GM12878 (cell line): ENCODE data around the gene KIAA0319L. TPM values are rescaled to one million over a fixed set of nuclear protein-coding genes. Genes with fewer than 3 reads are reported as not detected.

ENCODE experiments used
- ATAC-seq: fragments of 200-7000 bp; cut with Tn5 transposase; 3 replicates; pipeline ENCODE4 v1.9.1; 2020; ENCODE audit warnings: mild to moderate bottlenecking, moderate library complexity
- BruUV-seq: library from RNA; stranded (reverse); fragments of 400-500 nt; replicated peaks from 2 replicates; lab custom pipeline; 2021; lab: Mats Ljungman, UMichigan
- CTCF ChIA-PET: fragments of 300-600 bp; sonication (Branson Sonifier 250); formaldehyde crosslinking; extraction: SDS; loops from one replicate; lab custom pipeline; 2021; ENCODE audit warnings: inconsistent platforms; lab: Yijun Ruan, JAX
- POLR2A ChIA-PET: fragments of 350-600 bp; formaldehyde crosslinking; extraction: SDS; loops from one replicate; lab custom pipeline; 2021; ENCODE audit warnings: inconsistent platforms; lab: Charles Lee
- RAD21 ChIA-PET: fragments of 300-600 bp; sonication (Branson Sonifier 250); formaldehyde crosslinking; loops from one replicate; lab custom pipeline; 2023; ENCODE audit warnings: antibody characterized with exemption; ENCODE audit not compliant: unreplicated experiment; lab: Charles Lee
- SMC1A ChIA-PET: fragments of 300-600 bp; sonication (Branson Sonifier 250); formaldehyde crosslinking; loops from one replicate; lab custom pipeline; 2023; ENCODE audit not compliant: unreplicated experiment, uncharacterized antibody; lab: Charles Lee
- DNase-seq: peaks from one replicate; pipeline ENCODE4 v3.0.0-alpha.2; 2011; ENCODE audit warnings: low read depth, low spot score
- FAIRE-seq: peaks from 3 replicates; lab custom pipeline; 2011; peaks lifted over from hg19 to GRCh38; lab: Jason Lieb, UNC
- H2AFZ ChIP-seq: 2 replicates; pipeline ENCODE4 v1.6.0; 2011; ENCODE audit warnings: low read depth, low read length, control low read depth; ENCODE audit not compliant: control insufficient read depth
- H3K27ac ChIP-seq: 2 replicates; pipeline ENCODE4 v1.5.1; 2011; ENCODE audit warnings: control low read depth; ENCODE audit not compliant: control insufficient read depth, insufficient read depth
- H3K27me3 ChIP-seq, 2 experiments: replicated peaks in 1 of 2; 2 replicates each; pipeline versions ENCODE4 v1.6.0 to v1.6.1; 2011; ENCODE audit warnings: low read length in 1 of 2; ENCODE audit not compliant: control insufficient read depth in 2 of 2, insufficient read depth in 2 of 2
- H3K36me3 ChIP-seq, 2 experiments: 2 replicates each; pipeline ENCODE4 v1.5.1; 2011; ENCODE audit warnings: low read length in 1 of 2; ENCODE audit not compliant: control insufficient read depth in 2 of 2, insufficient read depth in 2 of 2
- H3K4me1 ChIP-seq: 2 replicates; pipeline ENCODE4 v1.6.1; 2011; ENCODE audit warnings: mild to moderate bottlenecking, low read length, moderate library complexity, mixed read lengths; ENCODE audit not compliant: control insufficient read depth, insufficient read depth
- H3K4me2 ChIP-seq: 2 replicates; pipeline ENCODE4 v1.6.0; 2011; ENCODE audit warnings: control low read depth; ENCODE audit not compliant: control insufficient read depth, insufficient read depth
- H3K4me3 ChIP-seq: fragments of 200-600 bp; sonication (generic); 2 replicates; pipeline ENCODE4 v1.5.1; 2016
- H3K79me2 ChIP-seq: 2 replicates; pipeline ENCODE4 v1.6.0; 2011; ENCODE audit warnings: low read length; ENCODE audit not compliant: control insufficient read depth, insufficient read depth
- H3K9ac ChIP-seq: 2 replicates; pipeline ENCODE4 v1.8.0; 2011; ENCODE audit warnings: low read length, control low read depth, mixed read lengths; ENCODE audit not compliant: control insufficient read depth, insufficient read depth
- H3K9me3 ChIP-seq: replicated peaks from 3 replicates; pipeline ENCODE4 v1.5.1; 2011; ENCODE audit warnings: mild to moderate bottlenecking, low read length; ENCODE audit not compliant: control insufficient read depth, insufficient read depth
- H4K20me1 ChIP-seq: 2 replicates; pipeline ENCODE4 v1.6.0; 2011; ENCODE audit not compliant: control insufficient read depth, insufficient read depth
- CBX5 ChIP-seq: sonication (generic); IDR thresholded peaks from 2 replicates; pipeline ENCODE4 v1.6.1; 2016; ENCODE audit warnings: low read depth, moderate library complexity, mild to moderate bottlenecking, inconsistent platforms
- LARP7 ChIP-seq: fragments of 450-650 bp; IDR thresholded peaks from 2 replicates; pipeline ENCODE4 v1.6.1; 2017; ENCODE audit warnings: mild to moderate bottlenecking
- MTA2 ChIP-seq: fragments of 450-650 bp; IDR thresholded peaks from 2 replicates; pipeline ENCODE4 v1.6.1; 2016; ENCODE audit warnings: low read depth, mild to moderate bottlenecking, moderate library complexity
- NFIC ChIP-seq: IDR thresholded peaks from 2 replicates; pipeline ENCODE4 v1.6.1; 2012; ENCODE audit warnings: low read depth, mild to moderate bottlenecking, inconsistent platforms, low read length, moderate library complexity
- NR2C2 ChIP-seq: IDR thresholded peaks from 2 replicates; pipeline ENCODE4 v1.6.1; 2011; ENCODE audit warnings: borderline replicate concordance, low read depth; ENCODE audit not compliant: control insufficient read depth, insufficient read length
- POLR2AphosphoS5 ChIP-seq: IDR thresholded peaks from 2 replicates; pipeline ENCODE4 v1.6.1; 2011; ENCODE audit warnings: mild to moderate bottlenecking, low read length, inconsistent platforms
- SP1 ChIP-seq: IDR thresholded peaks from one replicate; pipeline ENCODE4 v1.6.1; 2011; ENCODE audit warnings: low read depth, low read length
- SREBF2 ChIP-seq: IDR thresholded peaks from 2 replicates; pipeline ENCODE4 v1.6.1; 2012; ENCODE audit warnings: mild to moderate bottlenecking, low read length
- STAT3 ChIP-seq: IDR thresholded peaks from 2 replicates; pipeline ENCODE4 v1.6.1; 2011; ENCODE audit warnings: low read depth, low read length, improper control_type of control experiment
- TARDBP ChIP-seq: IDR thresholded peaks from 2 replicates; pipeline ENCODE4 v1.6.1; 2016; ENCODE audit warnings: borderline replicate concordance
- YBX1 ChIP-seq: fragments of 450-650 bp; IDR thresholded peaks from 2 replicates; pipeline ENCODE4 v1.6.1; 2016; ENCODE audit warnings: antibody characterized with exemption
- ZBTB33 ChIP-seq: fragments of 450-650 bp; IDR thresholded peaks from 2 replicates; pipeline ENCODE4 v1.6.1; 2017; ENCODE audit warnings: mild to moderate bottlenecking
- ZNF622 ChIP-seq: fragments of 450-650 bp; IDR thresholded peaks from 2 replicates; pipeline ENCODE4 v1.6.1; 2017; ENCODE audit warnings: mild to moderate bottlenecking, inconsistent platforms
- ZZZ3 ChIP-seq: IDR thresholded peaks from 2 replicates; pipeline ENCODE4 v1.6.1; 2011; ENCODE audit warnings: low read depth; ENCODE audit not compliant: control insufficient read depth, insufficient read length
- WGBS: methylation state at CpG from one replicate; pipeline ENCODE4 v1.1.6; 2016; ENCODE audit warnings: low lambda C conversion rate; ENCODE audit not compliant: insufficient replicate concordance, insufficient coverage; ENCODE audit errors: missing lambda C conversion rate; 5-methylcytosine and 5-hydroxymethylcytosine counted together
- in situ Hi-C: fragments of 300-500 bp; cut with MboI; formaldehyde crosslinking; loops from 9 replicates; pipeline ENCODE4 v1.14.3; 2018; ENCODE audit warnings: mixed read lengths
- intact Hi-C: fragments of 100-400 bp; cut with micrococcal nuclease; formaldehyde crosslinking; loops from one replicate; pipeline ENCODE4 v1.14.2; 2022; ENCODE audit not compliant: unreplicated experiment
- polyA plus RNA-seq, 11 experiments: library from polyadenylated mRNA; depleted of rRNA in 4 of 11; unstranded in 6 of 11; stranded (reverse) in 5 of 11; fragments of >200 nt; fragmentation: Nextera tagmentation in 4 of 11; fragmentation: Illumina TruSeq in 1 of 11; extraction: Ambion mirVana in 4 of 11; extraction: Trizol in 1 of 11; gene quantifications; 1 replicate in 1 of 11; 2 replicates in 10 of 11; pipeline versions ENCODE4 v1.2.1 to v1.2.3, GENCODE V29; 2011 to 2016; ENCODE audit warnings: inconsistent platforms in 2 of 11, missing spikeins in 2 of 11, low read depth in 1 of 11
- total RNA-seq, 4 experiments: library from RNA; depleted of rRNA in 3 of 4; stranded (reverse); fragments of >200 nt in 3 of 4; fragmentation: Illumina TruSeq in 1 of 4; extraction: Trizol in 1 of 4; gene quantifications; 2 replicates each; pipeline versions ENCODE4 v1.2.1 to v1.2.3, GENCODE V29; 2013 to 2021
- TF ChIP-seq, protein P1 (sequence below): fragments of 150-350 bp; IDR thresholded peaks from 2 replicates; pipeline ENCODE4 v1.6.1; 2014; ENCODE audit warnings: mild to moderate bottlenecking, low read depth, low read length
- TF ChIP-seq, protein P2 (sequence below): fragments of 450-650 bp; conservative IDR thresholded peaks from 2 replicates; pipeline ENCODE4 v1.6.1; 2017; ENCODE audit warnings: mild to moderate bottlenecking, moderate library complexity
- TF ChIP-seq, protein P3 (sequence below): IDR thresholded peaks from 2 replicates; pipeline ENCODE4 v1.6.1; 2012; ENCODE audit warnings: low read depth, low read length, improper control_type of control experiment

The KIAA0319L gene
- total and polyA plus RNA-seq, 10 of the 15 experiments (the other 5 are each of a cell fraction or from before 2014, with no cell fraction given), result 2.6 to 57.8 (median 25.4) TPM

DNA sequence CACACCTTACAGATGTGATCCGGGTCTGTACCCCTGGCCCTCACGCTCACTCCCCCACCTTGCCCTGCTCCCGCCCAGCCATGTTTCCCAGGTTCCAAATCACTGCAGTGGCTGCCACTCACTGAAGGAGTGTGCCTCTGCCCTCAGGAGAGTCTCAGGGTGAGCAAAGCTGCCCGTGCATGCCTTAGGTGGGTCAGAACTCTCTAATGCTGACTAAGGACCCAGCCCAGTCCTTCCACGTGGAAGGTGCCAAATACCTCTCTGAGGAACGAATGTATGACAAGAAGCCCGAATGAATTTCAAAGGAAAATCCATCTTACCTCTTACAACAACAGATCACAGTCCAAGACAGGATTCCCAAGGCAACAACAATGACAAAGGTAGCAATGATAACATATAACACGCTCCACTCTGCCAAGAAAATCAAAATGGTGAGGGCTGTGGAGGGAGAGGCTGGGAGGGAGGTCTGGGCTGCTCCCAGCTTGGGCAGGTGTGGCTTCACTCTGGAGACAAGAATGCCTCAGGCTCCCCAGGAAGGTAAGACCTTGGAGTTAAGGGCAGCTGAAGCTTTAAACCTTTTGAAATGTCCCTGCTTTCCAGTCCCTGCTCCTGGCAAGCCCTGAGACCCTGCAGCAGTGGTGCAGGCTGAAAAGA lies 115.2 kb downstream of the KIAA0319L start (continued):
- TF ChIP-seq, protein P1, sequence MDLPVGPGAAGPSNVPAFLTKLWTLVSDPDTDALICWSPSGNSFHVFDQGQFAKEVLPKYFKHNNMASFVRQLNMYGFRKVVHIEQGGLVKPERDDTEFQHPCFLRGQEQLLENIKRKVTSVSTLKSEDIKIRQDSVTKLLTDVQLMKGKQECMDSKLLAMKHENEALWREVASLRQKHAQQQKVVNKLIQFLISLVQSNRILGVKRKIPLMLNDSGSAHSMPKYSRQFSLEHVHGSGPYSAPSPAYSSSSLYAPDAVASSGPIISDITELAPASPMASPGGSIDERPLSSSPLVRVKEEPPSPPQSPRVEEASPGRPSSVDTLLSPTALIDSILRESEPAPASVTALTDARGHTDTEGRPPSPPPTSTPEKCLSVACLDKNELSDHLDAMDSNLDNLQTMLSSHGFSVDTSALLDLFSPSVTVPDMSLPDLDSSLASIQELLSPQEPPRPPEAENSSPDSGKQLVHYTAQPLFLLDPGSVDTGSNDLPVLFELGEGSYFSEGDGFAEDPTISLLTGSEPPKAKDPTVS, result no peak
- no peak for TF ChIP-seq NR2C2
- no peak for TF ChIP-seq ZNF622
- no peak for TF ChIP-seq POLR2AphosphoS5

GRCh38 chr1:35439626-35440025 lies 117.6 kb downstream of the KIAA0319L start:
- CTCF ChIA-PET, result interaction anchor here (1.1 to 5.4 kb wide), 2 partner anchors 11 to 542 kb away, joined by 3 to 49 read pairs; no protein-coding TSS in a partner anchor
- H3K79me2 ChIP-seq, result no peaks in the 10 kb centered on the region
- in situ Hi-C loops, result no loop called here
- no peak overlapping the region for H3K27ac ChIP-seq
- H4K20me1 ChIP-seq, result no peaks in the 10 kb centered on the region; the same call in 1 of the 2 replicates
- no peak overlapping the region for H3K9ac ChIP-seq
- no peak overlapping the region for H2AFZ ChIP-seq
- intact Hi-C loops, result no loop called here
- H3K36me3 ChIP-seq, result peaks cover 26 to 36% of the 10 kb centered on the region in 2 experiments; a peak in 3 of 4 replicates
- no peak for TF ChIP-seq LARP7
- TF ChIP-seq SP1, result no peak
- TF ChIP-seq, protein P2, sequence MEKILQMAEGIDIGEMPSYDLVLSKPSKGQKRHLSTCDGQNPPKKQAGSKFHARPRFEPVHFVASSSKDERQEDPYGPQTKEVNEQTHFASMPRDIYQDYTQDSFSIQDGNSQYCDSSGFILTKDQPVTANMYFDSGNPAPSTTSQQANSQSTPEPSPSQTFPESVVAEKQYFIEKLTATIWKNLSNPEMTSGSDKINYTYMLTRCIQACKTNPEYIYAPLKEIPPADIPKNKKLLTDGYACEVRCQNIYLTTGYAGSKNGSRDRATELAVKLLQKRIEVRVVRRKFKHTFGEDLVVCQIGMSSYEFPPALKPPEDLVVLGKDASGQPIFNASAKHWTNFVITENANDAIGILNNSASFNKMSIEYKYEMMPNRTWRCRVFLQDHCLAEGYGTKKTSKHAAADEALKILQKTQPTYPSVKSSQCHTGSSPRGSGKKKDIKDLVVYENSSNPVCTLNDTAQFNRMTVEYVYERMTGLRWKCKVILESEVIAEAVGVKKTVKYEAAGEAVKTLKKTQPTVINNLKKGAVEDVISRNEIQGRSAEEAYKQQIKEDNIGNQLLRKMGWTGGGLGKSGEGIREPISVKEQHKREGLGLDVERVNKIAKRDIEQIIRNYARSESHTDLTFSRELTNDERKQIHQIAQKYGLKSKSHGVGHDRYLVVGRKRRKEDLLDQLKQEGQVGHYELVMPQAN, result no peak
- no peak for TF ChIP-seq ZZZ3
- no peak for TF ChIP-seq STAT3
- no peak for TF ChIP-seq NFIC
- TF ChIP-seq MTA2, result no peak
- no peak for TF ChIP-seq TARDBP
- TF ChIP-seq ZBTB33, result no peak
- no peak for TF ChIP-seq SREBF2
- TF ChIP-seq YBX1, result no peak
- TF ChIP-seq, protein P3, sequence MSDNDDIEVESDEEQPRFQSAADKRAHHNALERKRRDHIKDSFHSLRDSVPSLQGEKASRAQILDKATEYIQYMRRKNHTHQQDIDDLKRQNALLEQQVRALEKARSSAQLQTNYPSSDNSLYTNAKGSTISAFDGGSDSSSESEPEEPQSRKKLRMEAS, result no peak
- no peak for TF ChIP-seq CBX5
- no peaks in the 10 kb centered on the region for H3K27me3 ChIP-seq
- no peak for FAIRE-seq
- no peaks in the 10 kb centered on the region for H3K9me3 ChIP-seq
- SMC1A ChIA-PET, result interaction anchor here (0.9 to 2.1 kb wide), 2 partner anchors 11 to 98 kb away, joined by 3 to 11 read pairs; no protein-coding TSS in a partner anchor
- POLR2A ChIA-PET, result interaction anchor here (0.7 kb wide), 1 partner anchor 1002 kb away, joined by 3 read pairs; no protein-coding TSS in a partner anchor
- no peak for ATAC-seq
- RAD21 ChIA-PET, result interaction anchor here (0.6 to 2.0 kb wide), 3 partner anchors 12 to 310 kb away, joined by 3 to 6 read pairs (median 3); no protein-coding TSS in a partner anchor
- WGBS, result 100% methylated on average over 1 of the region's 1 CpG
- no TSS peak for BruUV-seq
- no peak overlapping the region for H3K4me2 ChIP-seq
- no peaks in the 10 kb centered on the region for H3K4me1 ChIP-seq
- DNase-seq, result no peak
- no peak overlapping the region for H3K4me3 ChIP-seq
